GM12801 (cell line): ENCODE measurements around the gene SCAMP1.

Source experiments
- CTCF ChIP-seq: IDR thresholded peaks from one replicate; pipeline ENCODE4 v1.5.1; 2011; ENCODE audit warnings: control low read depth; ENCODE audit not compliant: insufficient read length; ENCODE audit errors: extremely low read depth

Gene SCAMP1

GRCh38 chr5:78377718-78378105, 17.3 kb downstream of the SCAMP1 start:
- TF ChIP-seq CTCF: no peak

- no peak for TF ChIP-seq CTCF
Observed at GRCh38 chr5:78387468-78388153, 27.2 kb downstream of the SCAMP1 start.

- TF ChIP-seq CTCF: no peak
Observed at GRCh38 chr5:78397831-78398230, 37.4 kb downstream of the SCAMP1 start.

- TF ChIP-seq CTCF: no peak
Observed at GRCh38 chr5:78399116-78399515, 38.7 kb downstream of the SCAMP1 start.

GRCh38 chr5:78404682-78405293, 44.4 kb downstream of the SCAMP1 start:
- TF ChIP-seq CTCF: no peak

- TF ChIP-seq CTCF: no peak
Observed at GRCh38 chr5:78405829-78406750, 45.7 kb downstream of the SCAMP1 start.

- TF ChIP-seq CTCF: no peak
Observed at GRCh38 chr5:78407458-78407857, 47.0 kb downstream of the SCAMP1 start.
